RWPE2 (cell line): ENCODE results near the gene PPP6R1.

Experiments used
- ATAC-seq: fragments of 200-7000 bp; cut with Tn5 transposase; 3 replicates; pipeline ENCODE4 v1.9.1; 2021; ENCODE audit warnings: low read depth
- DNase-seq: peaks from one replicate; pipeline ENCODE4 v3.0.0-alpha.2; 2020; ENCODE audit warnings: low spot score
- H3K27ac ChIP-seq: fragments of 450-650 bp; 2 replicates; pipeline ENCODE4 v1.5.1; 2017; ENCODE audit warnings: mild to moderate bottlenecking; ENCODE audit not compliant: poor library complexity, severe bottlenecking
- H3K27me3 ChIP-seq: fragments of 250-450 bp; sonication (Bioruptor Pico); 2 replicates; pipeline ENCODE4 v1.5.1; 2021; ENCODE audit warnings: mild to moderate bottlenecking, moderate library complexity; ENCODE audit not compliant: insufficient read depth, poor library complexity, severe bottlenecking
- H3K36me3 ChIP-seq: fragments of 250-450 bp; sonication (Bioruptor Pico); 2 replicates; pipeline ENCODE4 v1.5.1; 2020; ENCODE audit warnings: low read depth, mild to moderate bottlenecking, moderate library complexity
- H3K4me1 ChIP-seq: fragments of 250-450 bp; sonication (Bioruptor Pico); 2 replicates; pipeline ENCODE4 v1.5.1; 2021; ENCODE audit warnings: mild to moderate bottlenecking, moderate library complexity; ENCODE audit not compliant: insufficient read depth, poor library complexity, severe bottlenecking
- H3K4me3 ChIP-seq: fragments of 250-450 bp; sonication (Bioruptor Pico); 2 replicates; pipeline ENCODE4 v1.5.1; 2021; ENCODE audit warnings: mild to moderate bottlenecking, moderate library complexity; ENCODE audit not compliant: severe bottlenecking
- H3K9me3 ChIP-seq: fragments of 250-450 bp; sonication (Bioruptor Pico); 2 replicates; pipeline ENCODE4 v1.5.1; 2021; ENCODE audit warnings: mild to moderate bottlenecking, moderate library complexity; ENCODE audit not compliant: severe bottlenecking
- TF ChIP-seq, protein P1 (sequence below): fragments of 450-650 bp; IDR thresholded peaks from one replicate; pipeline ENCODE4 v1.5.1; 2017; ENCODE audit warnings: mild to moderate bottlenecking, moderate library complexity; ENCODE audit not compliant: poor library complexity, severe bottlenecking

PPP6R1 gene

DNA sequence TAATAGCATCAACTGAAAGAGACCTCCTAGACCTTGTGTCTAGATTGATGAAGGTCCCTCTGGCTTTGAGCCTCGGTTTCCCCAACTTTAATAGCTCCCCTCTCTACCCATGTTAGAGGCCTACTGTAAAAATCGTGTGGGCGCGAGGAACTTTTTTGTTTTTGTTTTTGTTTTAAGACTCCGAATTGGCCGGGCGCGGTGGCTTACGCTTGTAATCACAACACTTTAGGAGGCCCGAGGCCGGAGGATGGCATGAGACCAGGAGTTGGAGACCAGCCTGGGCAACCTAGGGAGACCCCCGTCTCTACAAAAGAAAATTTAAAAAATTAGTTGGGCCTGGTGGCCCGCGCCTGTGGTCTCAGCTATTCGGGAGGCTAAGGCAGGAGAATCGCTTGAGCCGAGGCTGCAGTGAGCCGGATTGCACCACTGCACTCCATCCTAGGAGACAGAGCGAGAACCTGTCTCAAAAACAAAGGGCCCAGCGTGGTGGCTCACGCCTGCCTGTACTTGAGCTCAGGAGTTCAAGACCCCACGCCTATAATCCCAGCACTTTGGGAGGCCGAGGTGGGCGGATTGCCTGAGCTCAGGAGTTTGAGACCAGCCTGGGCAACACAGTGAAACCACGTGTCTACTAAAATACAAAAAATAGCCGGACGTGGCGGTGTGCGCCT lies 858 bp upstream of the PPP6R1 start:
- no peaks in the 10 kb centered on the region for H3K9me3 ChIP-seq
- H3K27ac ChIP-seq = peak overlapping the region; percentile 88
- peaks cover 6% of the 10 kb centered on the region for H3K36me3 ChIP-seq
- DNase-seq (no peak), ATAC-seq (no peak)
- H3K4me3 ChIP-seq = peak overlapping the region; percentile 66
- H3K27me3 ChIP-seq = no peaks in the 10 kb centered on the region
- TF ChIP-seq, protein P1, sequence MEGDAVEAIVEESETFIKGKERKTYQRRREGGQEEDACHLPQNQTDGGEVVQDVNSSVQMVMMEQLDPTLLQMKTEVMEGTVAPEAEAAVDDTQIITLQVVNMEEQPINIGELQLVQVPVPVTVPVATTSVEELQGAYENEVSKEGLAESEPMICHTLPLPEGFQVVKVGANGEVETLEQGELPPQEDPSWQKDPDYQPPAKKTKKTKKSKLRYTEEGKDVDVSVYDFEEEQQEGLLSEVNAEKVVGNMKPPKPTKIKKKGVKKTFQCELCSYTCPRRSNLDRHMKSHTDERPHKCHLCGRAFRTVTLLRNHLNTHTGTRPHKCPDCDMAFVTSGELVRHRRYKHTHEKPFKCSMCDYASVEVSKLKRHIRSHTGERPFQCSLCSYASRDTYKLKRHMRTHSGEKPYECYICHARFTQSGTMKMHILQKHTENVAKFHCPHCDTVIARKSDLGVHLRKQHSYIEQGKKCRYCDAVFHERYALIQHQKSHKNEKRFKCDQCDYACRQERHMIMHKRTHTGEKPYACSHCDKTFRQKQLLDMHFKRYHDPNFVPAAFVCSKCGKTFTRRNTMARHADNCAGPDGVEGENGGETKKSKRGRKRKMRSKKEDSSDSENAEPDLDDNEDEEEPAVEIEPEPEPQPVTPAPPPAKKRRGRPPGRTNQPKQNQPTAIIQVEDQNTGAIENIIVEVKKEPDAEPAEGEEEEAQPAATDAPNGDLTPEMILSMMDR = no peak
- H3K4me1 ChIP-seq = peaks cover 16% of the 10 kb centered on the region

DNA sequence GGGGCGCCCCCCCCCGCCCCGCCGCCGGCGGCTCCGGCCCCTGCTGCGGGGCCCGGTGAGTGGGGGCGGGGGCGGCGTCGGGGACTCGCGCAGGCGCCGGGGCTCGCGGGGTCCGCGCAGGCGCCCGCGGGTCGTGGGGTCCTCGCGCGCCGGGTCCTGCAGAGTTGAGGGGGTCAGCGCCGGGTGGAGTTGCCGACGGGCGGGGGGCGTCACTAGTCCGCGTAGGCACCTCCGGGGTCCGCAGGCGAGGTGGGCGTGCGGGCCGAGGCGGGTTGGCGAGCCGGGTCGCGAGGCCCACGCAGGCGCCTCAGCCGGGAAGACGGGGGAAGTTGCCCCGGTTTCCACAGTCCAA lies 365 bp downstream of the PPP6R1 start:
- DNase-seq = no peak
- H3K36me3 ChIP-seq = peaks cover 9% of the 10 kb centered on the region
- no peak for ATAC-seq

DNA sequence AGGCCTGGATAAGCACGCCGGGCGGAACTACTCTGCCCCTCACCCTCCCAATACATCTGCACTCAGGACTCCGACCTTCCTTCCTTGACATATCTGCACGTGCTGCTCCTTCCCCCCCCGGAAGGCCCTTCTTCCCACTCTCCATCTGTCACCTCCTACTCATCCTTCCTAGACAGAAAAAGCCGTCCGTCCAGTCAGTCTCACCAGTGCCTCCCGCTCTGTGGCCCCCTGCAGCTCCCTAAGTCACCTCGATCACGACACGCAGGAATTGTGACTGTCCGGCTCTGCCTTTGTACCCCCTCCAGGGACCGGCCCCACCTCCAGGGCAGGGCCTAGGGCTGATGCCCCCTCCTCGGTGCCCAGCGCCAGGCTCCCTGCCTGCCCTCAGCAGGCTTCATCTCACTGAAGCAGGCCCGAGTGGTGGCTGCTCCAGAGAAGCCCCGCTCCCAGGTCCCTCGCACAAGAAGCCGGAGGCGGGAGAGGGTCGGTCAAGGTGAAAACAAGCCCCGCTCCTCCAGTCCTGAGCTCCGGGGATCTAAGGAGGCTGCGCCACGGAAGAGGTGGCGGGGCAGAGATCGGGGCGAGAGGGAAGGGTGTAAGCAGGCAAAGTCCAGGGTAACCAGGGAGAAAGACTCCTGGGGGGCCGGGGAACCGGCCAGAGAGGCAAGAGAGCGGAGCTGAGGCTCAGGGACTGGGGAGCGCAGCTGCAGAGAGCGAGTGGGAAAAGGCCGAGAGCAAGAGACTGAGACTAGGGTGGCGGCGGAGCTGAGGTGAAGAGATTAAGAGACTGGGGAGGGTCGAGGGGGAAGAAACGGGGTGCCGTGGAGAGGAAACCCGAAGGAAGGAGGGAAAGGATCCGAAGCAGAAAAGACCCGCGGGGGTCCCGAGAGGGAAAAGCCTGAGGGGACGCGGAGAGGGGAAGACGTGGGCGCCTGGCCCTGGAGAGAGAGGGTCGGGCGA lies 1.1 kb downstream of the PPP6R1 start:
- Histone ChIP-seq H3K36me3 (peaks cover 12% of the 10 kb centered on the region), H3K4me3 (peak overlapping the region; percentile 66), H3K4me1 (peaks cover 16% of the 10 kb centered on the region), H3K27me3 (no peaks in the 10 kb centered on the region), H3K9me3 (no peaks in the 10 kb centered on the region), H3K27ac (peak overlapping the region; percentile 88)
- ATAC-seq = no peak
- TF ChIP-seq, protein P1 = no peak
- no peak for DNase-seq

More for the DNA sequence above, 365 bp downstream of the PPP6R1 start:
- TF ChIP-seq, protein P1 = no peak
- no peaks in the 10 kb centered on the region for H3K27me3 ChIP-seq
- H3K4me1 ChIP-seq = peaks cover 16% of the 10 kb centered on the region
- H3K4me3 ChIP-seq = peak overlapping the region; percentile 66
- H3K9me3 ChIP-seq = no peaks in the 10 kb centered on the region
- H3K27ac ChIP-seq = peak overlapping the region; percentile 88

DNA sequence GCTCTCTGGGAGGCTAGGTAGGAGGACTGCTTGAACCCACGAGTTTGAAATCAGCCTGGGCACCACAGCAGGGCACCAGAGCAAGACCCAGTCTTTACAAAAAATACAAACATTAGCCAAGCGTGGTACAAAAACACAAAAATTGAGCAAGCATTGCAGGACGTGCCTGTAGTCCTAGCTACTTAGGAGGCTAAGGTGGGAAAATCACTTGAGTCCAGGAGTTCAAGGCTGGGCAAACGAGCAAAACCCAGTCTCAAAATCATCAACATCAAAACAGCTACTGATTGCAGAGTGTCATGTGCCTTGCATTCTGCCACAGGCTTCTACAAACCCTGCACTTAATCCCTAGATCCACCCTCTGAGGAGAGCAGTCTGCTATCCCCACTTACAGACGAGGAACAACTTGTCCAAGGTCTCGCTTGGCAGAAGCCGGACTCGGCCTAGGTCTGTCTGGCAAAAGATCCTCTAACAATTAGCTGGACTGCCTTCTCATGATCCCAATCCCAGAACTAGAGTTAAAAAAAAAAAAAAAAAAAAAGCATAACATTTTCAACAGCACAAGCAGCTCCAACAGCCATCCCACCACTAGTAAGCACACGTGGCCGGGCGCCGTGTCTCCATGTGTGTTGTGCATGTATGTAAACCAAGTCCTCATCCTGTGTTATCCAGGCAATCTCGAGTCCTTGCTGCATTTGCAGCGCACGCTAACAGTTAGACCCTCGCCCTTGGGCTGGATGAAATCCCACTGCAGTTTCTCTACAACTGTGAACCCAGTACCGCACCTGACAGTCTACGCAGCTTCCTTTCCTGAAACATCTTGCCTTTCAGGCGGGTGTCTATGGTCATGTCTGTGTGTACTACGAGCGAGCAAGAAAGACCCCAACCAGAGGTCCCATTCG lies 2.0 kb downstream of the PPP6R1 start:
- peaks cover 19% of the 10 kb centered on the region for H3K4me1 ChIP-seq
- DNase-seq = no peak
- no peaks in the 10 kb centered on the region for H3K27me3 ChIP-seq
- no peak for ATAC-seq
- H3K36me3 ChIP-seq = peaks cover 15% of the 10 kb centered on the region
- H3K9me3 ChIP-seq = no peaks in the 10 kb centered on the region
- TF ChIP-seq, protein P1 = no peak
- H3K27ac ChIP-seq = no peak overlapping the region
- H3K4me3 ChIP-seq = peak overlapping the region; percentile 66
